Tibial artery (tissue), 4 donors: Measurements from ENCODE around the gene C18orf32.
"Not testable (repeated sequence)": the region's sequence is repeated elsewhere in the genome, so short reads cannot be mapped to it uniquely, and the experiment has no call there.

ENCODE experiments used
- DNase-seq, 2 donors: peaks; one replicate each; pipeline ENCODE4 v3.0.0-alpha.2; 2019
- H3K27ac ChIP-seq, 2 donors: fragments of 200-600 bp; sonication (generic) in 1 of 2; 1 replicate in 1 of 2; 2 replicates in 1 of 2; pipeline ENCODE4 v1.5.1; 2018 to 2019; ENCODE audit warnings: mild to moderate bottlenecking in 1 of 2
- H3K27me3 ChIP-seq, 2 donors: fragments of 200-600 bp; sonication (generic) in 1 of 2; one replicate each; pipeline versions ENCODE4 v1.5.1 to v1.6.0; 2016 to 2019
- H3K36me3 ChIP-seq, 3 donors: fragments of 200-600 bp; sonication (generic) in 2 of 3; one replicate each; pipeline ENCODE4 v1.5.1; 2016 to 2019; ENCODE audit warnings: mild to moderate bottlenecking in 2 of 3
- H3K4me1 ChIP-seq, 4 donors: fragments of 200-600 bp; sonication (generic) in 2 of 4; 1 replicate in 3 of 4; 2 replicates in 1 of 4; pipeline ENCODE4 v1.5.1; 2016 to 2019
- H3K4me3 ChIP-seq, 2 donors: fragments of 200-600 bp; sonication (generic) in 1 of 2; 1 replicate in 1 of 2; 2 replicates in 1 of 2; pipeline ENCODE4 v1.5.1; 2018 to 2019; ENCODE audit warnings: mild to moderate bottlenecking in 2 of 2
- H3K9me3 ChIP-seq, 3 donors: fragments of 200-600 bp; sonication (generic) in 1 of 3; one replicate each; pipeline ENCODE4 v1.5.1; 2016 to 2019
- intact Hi-C: fragments of 100-400 bp; cut with DNase I; formaldehyde crosslinking; loops from one replicate; pipeline ENCODE4 v1.15.0; 2023; ENCODE audit warnings: low total_unique reads
- TF ChIP-seq, protein P1 (sequence below), 2 experiments: fragments of 200-600 bp in 1 of 2; fragments of 450-650 bp in 1 of 2; IDR thresholded peaks; one replicate each; pipeline ENCODE4 v1.5.1; 2017 to 2019; ENCODE audit warnings: antibody characterized with exemption in 2 of 2, mild to moderate bottlenecking in 1 of 2, moderate library complexity in 1 of 2

Gene C18orf32

DNA sequence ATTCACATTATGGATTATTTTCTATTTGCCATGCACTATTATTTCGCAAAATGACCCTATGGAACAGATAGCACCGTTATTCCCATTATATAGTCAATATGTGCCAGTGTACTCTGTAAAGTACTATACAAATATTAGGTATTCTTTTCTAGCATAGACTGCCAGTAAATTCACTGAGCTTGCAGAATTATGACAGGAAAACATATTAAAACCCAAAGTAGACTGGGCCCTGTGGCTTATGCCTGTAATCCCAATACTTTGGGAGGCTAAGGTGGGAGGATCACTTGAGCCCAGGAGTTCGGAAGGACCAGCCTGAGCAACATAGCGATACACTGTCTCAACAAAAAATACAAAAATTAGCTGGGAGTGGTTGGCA is 25.4 kb downstream of the C18orf32 start:
- intact Hi-C loops = no loop called here
- TF ChIP-seq, protein P1, sequence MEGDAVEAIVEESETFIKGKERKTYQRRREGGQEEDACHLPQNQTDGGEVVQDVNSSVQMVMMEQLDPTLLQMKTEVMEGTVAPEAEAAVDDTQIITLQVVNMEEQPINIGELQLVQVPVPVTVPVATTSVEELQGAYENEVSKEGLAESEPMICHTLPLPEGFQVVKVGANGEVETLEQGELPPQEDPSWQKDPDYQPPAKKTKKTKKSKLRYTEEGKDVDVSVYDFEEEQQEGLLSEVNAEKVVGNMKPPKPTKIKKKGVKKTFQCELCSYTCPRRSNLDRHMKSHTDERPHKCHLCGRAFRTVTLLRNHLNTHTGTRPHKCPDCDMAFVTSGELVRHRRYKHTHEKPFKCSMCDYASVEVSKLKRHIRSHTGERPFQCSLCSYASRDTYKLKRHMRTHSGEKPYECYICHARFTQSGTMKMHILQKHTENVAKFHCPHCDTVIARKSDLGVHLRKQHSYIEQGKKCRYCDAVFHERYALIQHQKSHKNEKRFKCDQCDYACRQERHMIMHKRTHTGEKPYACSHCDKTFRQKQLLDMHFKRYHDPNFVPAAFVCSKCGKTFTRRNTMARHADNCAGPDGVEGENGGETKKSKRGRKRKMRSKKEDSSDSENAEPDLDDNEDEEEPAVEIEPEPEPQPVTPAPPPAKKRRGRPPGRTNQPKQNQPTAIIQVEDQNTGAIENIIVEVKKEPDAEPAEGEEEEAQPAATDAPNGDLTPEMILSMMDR (IDR thresholded peaks at IDR 0.05) = no peak
- H3K4me3 ChIP-seq = no peak overlapping the region

GRCh38 chr18:49460976-49461601 is 25.9 kb downstream of the C18orf32 start:
- Histone ChIP-seq H3K36me3 (no peaks in the 10 kb centered on the region), H3K4me3 (peak overlapping the region; percentile 83 to 89), H3K4me1 (peaks cover 0 to 28% (median 13%) of the 10 kb centered on the region in 4 donors), H3K27ac (peak overlapping the region; percentile 93 to 96), H3K9me3 (no peaks in the 10 kb centered on the region), H3K27me3 (no peaks in the 10 kb centered on the region)
- intact Hi-C loops = no loop called here
- DNase-seq = no peak
- TF ChIP-seq, protein P1 (IDR thresholded peaks at IDR 0.05) = no peak

More for the DNA sequence above, 25.4 kb downstream of the C18orf32 start:
- no peak for DNase-seq
- no peaks in the 10 kb centered on the region for H3K27me3 ChIP-seq
- H3K4me1 ChIP-seq = peaks cover 0 to 28% (median 13%) of the 10 kb centered on the region in 4 donors
- H3K9me3 ChIP-seq = no peaks in the 10 kb centered on the region
- peak overlapping the region in 1 of 2 donors; percentile 93 for H3K27ac ChIP-seq
- no peaks in the 10 kb centered on the region for H3K36me3 ChIP-seq

DNA sequence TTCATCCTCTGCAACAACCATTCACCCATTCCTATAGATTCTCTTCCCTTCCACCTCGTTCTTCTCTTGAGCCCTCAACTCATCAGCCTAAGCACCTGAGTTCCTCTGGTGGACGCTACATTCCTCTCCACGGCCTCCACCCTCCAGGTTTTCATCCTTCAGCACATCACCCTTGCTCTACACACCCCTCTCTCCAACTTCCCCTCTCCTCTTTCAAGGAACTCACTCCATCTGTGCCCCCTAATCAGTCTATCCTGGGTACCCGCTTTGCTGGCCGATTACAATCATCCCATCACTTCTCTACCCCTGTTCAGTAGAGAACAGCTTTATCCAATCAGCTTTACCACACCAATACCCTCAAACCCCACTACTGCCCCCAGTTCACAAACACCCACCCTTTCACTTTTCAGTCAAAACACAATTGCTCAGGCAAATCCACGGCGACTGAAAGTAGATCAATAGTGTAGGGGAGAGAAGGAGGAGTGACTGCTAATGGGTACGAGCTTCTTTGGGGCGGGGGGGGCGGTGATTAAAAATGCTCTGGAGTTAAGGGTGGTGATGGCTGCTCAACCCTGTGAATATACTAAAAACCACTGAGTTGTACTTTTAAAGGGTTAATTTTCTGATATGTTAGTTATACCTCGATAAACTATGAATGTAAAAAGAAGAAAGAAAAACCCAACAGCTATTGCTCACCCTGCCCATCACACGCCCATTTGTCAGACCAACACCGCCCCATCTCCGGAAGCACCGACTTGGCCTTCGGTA is 27.4 kb downstream of the C18orf32 start:
- intact Hi-C loops = no loop called here
- H3K27ac ChIP-seq = peak overlapping the region; percentile 93 to 96
- peak in 1 of 2 donors; percentile 41 for DNase-seq

GRCh38 chr18:49457616-49458015 is 29.4 kb downstream of the C18orf32 start:
- Histone ChIP-seq H3K36me3 (peaks cover 0 to 10% (median 5%) of the 10 kb centered on the region in 3 donors), H3K4me3 (no peak overlapping the region), H3K27me3 (no peaks in the 10 kb centered on the region), H3K4me1 (peaks cover 0 to 28% (median 13%) of the 10 kb centered on the region in 4 donors), H3K27ac (no peak overlapping the region), H3K9me3 (no peaks in the 10 kb centered on the region)
- no peak for DNase-seq
- TF ChIP-seq, protein P1 (IDR thresholded peaks at IDR 0.05) = no peak
- intact Hi-C loops = no loop called here

More for the DNA sequence above, 27.4 kb downstream of the C18orf32 start:
- TF ChIP-seq, protein P1 (IDR thresholded peaks at IDR 0.05) = no peak
- H3K4me1 ChIP-seq = peaks cover 0 to 28% (median 13%) of the 10 kb centered on the region in 4 donors
- no peaks in the 10 kb centered on the region for H3K36me3 ChIP-seq
- no peaks in the 10 kb centered on the region for H3K27me3 ChIP-seq
- peak overlapping the region; percentile 83 to 89 for H3K4me3 ChIP-seq
- H3K9me3 ChIP-seq = no peaks in the 10 kb centered on the region

- Histone ChIP-seq H3K4me3 (no peak overlapping the region), H3K27me3 (no peaks in the 10 kb centered on the region), H3K9me3 (no peaks in the 10 kb centered on the region), H3K4me1 (peaks cover 0 to 28% (median 13%) of the 10 kb centered on the region in 4 donors), H3K36me3 (peaks cover 0 to 16% (median 11%) of the 10 kb centered on the region in 3 donors), H3K27ac (no peak overlapping the region)
- no peak for DNase-seq
- TF ChIP-seq, protein P1 (IDR thresholded peaks at IDR 0.05) = no peak
- intact Hi-C loops = no loop called here
Observed at GRCh38 chr18:49456794-49457193, 30.2 kb downstream of the C18orf32 start.

- DNase-seq, H3K27me3 ChIP-seq, H3K4me1 ChIP-seq, H3K4me3 ChIP-seq, intact Hi-C loops, H3K27ac ChIP-seq: not testable (repeated sequence)
- peaks cover 0 to 32% (median 19%) of the 10 kb centered on the region in 3 donors for H3K9me3 ChIP-seq
- peaks cover 0 to 50% (median 25%) of the 10 kb centered on the region in 3 donors for H3K36me3 ChIP-seq
Observed at GRCh38 chr18:49452534-49452933, 34.5 kb downstream of the C18orf32 start.
